Suprapubic skin (tissue), 4 donors: Measurements from ENCODE around the gene ARHGAP6. TPM values are rescaled to one million over a fixed set of nuclear protein-coding genes. Genes with fewer than 3 reads are reported as not detected.

Source experiments
- DNase-seq, 2 donors: peaks; one replicate each; pipeline ENCODE4 v3.0.0-alpha.2; 2019; ENCODE audit warnings: low spot score in 2 of 2
- H3K27ac ChIP-seq: fragments of 200-600 bp; sonication (generic); one replicate; pipeline ENCODE4 v1.5.1; 2019
- H3K27me3 ChIP-seq: fragments of 200-600 bp; sonication (generic); one replicate; pipeline ENCODE4 v1.5.1; 2019
- H3K36me3 ChIP-seq: fragments of 200-600 bp; sonication (generic); one replicate; pipeline ENCODE4 v1.5.1; 2019
- H3K4me1 ChIP-seq: fragments of 200-600 bp; sonication (generic); one replicate; pipeline ENCODE4 v1.5.1; 2019
- H3K4me3 ChIP-seq: fragments of 200-600 bp; sonication (generic); one replicate; pipeline ENCODE4 v1.5.1; 2019; ENCODE audit warnings: mild to moderate bottlenecking
- H3K9me3 ChIP-seq: fragments of 200-600 bp; sonication (generic); one replicate; pipeline ENCODE4 v1.5.1; 2019
- CTCF ChIP-seq, 2 donors: fragments of 200-600 bp in 1 of 2; fragments of 450-650 bp in 1 of 2; sonication (generic) in 1 of 2; IDR thresholded peaks; one replicate each; pipeline ENCODE4 v1.5.1; 2016 to 2019; ENCODE audit warnings: antibody characterized with exemption in 2 of 2, mild to moderate bottlenecking in 1 of 2, moderate library complexity in 1 of 2
- EP300 ChIP-seq: sonication (generic); formaldehyde crosslinking; IDR thresholded peaks from one replicate; pipeline ENCODE4 v1.6.1; 2017; ENCODE audit warnings: antibody characterized with exemption
- POLR2A ChIP-seq, 2 donors: fragments of 450-650 bp; IDR thresholded peaks; one replicate each; pipeline ENCODE4 v1.6.1; 2017; ENCODE audit warnings: antibody characterized with exemption in 2 of 2, mild to moderate bottlenecking in 2 of 2, moderate library complexity in 2 of 2
- POLR2AphosphoS5 ChIP-seq, 3 donors: sonication (generic); formaldehyde crosslinking; IDR thresholded peaks; one replicate each; pipeline ENCODE4 v1.6.1; 2017; ENCODE audit warnings: antibody characterized with exemption in 3 of 3
- WGBS: methylation state at CpG from one replicate; pipeline ENCODE4 v1.1.5; 2018; 5-methylcytosine and 5-hydroxymethylcytosine counted together
- total RNA-seq, 4 donors: library from RNA; depleted of rRNA; stranded (reverse); fragments of >200 nt; gene quantifications; one replicate each; pipeline ENCODE4 v1.1.0, GENCODE V29; 2016

Gene ARHGAP6
- total RNA-seq, 4 donors from 2014 or later: 1.6 to 6.7 (median 3.1) TPM

GRCh38 chrX:11329021-11329420 lies 336.7 kb downstream of the ARHGAP6 start:
- no peak for DNase-seq
- no peak overlapping the region for H3K27ac ChIP-seq
- 31% methylated on average over 5 of the region's 5 CpGs for WGBS
- TF ChIP-seq POLR2AphosphoS5 (IDR thresholded peaks at IDR 0.05): no peak
- no peak for TF ChIP-seq EP300
- no peak for TF ChIP-seq CTCF (IDR thresholded peaks at IDR 0.05)
- TF ChIP-seq POLR2A (IDR thresholded peaks at IDR 0.05): no peak
- H3K27me3 ChIP-seq: no peaks in the 10 kb centered on the region
- no peaks in the 10 kb centered on the region for H3K36me3 ChIP-seq
- no peaks in the 10 kb centered on the region for H3K9me3 ChIP-seq
- H3K4me1 ChIP-seq: no peaks in the 10 kb centered on the region
- H3K4me3 ChIP-seq: no peak overlapping the region

GRCh38 chrX:11328134-11328533 lies 337.6 kb downstream of the ARHGAP6 start:
- H3K27ac ChIP-seq: no peak overlapping the region
- no peak for DNase-seq
- H3K36me3 ChIP-seq: no peaks in the 10 kb centered on the region
- 66% methylated on average over 3 of the region's 3 CpGs for WGBS
- no peak for TF ChIP-seq POLR2AphosphoS5 (IDR thresholded peaks at IDR 0.05)
- TF ChIP-seq CTCF (IDR thresholded peaks at IDR 0.05): no peak
- TF ChIP-seq EP300: no peak
- no peak for TF ChIP-seq POLR2A (IDR thresholded peaks at IDR 0.05)
- H3K4me3 ChIP-seq: no peak overlapping the region
- no peaks in the 10 kb centered on the region for H3K27me3 ChIP-seq
- no peaks in the 10 kb centered on the region for H3K9me3 ChIP-seq
- no peaks in the 10 kb centered on the region for H3K4me1 ChIP-seq

GRCh38 chrX:11321986-11322385 lies 343.7 kb downstream of the ARHGAP6 start:
- no peaks in the 10 kb centered on the region for H3K4me1 ChIP-seq
- DNase-seq: no peak
- no peak overlapping the region for H3K27ac ChIP-seq
- WGBS: 48% methylated on average over 2 of the region's 2 CpGs
- no peaks in the 10 kb centered on the region for H3K27me3 ChIP-seq
- no peaks in the 10 kb centered on the region for H3K9me3 ChIP-seq
- no peak overlapping the region for H3K4me3 ChIP-seq
- TF ChIP-seq CTCF (IDR thresholded peaks at IDR 0.05) (no peak), POLR2A (IDR thresholded peaks at IDR 0.05) (no peak), EP300 (no peak), POLR2AphosphoS5 (IDR thresholded peaks at IDR 0.05) (no peak)
- no peaks in the 10 kb centered on the region for H3K36me3 ChIP-seq

- Histone ChIP-seq H3K36me3 (no peaks in the 10 kb centered on the region), H3K27ac (no peak overlapping the region), H3K27me3 (no peaks in the 10 kb centered on the region), H3K9me3 (no peaks in the 10 kb centered on the region), H3K4me3 (no peak overlapping the region), H3K4me1 (no peaks in the 10 kb centered on the region)
- WGBS: 80% methylated on average over 7 of the region's 7 CpGs
- no peak for DNase-seq
- TF ChIP-seq CTCF (IDR thresholded peaks at IDR 0.05): no peak
- no peak for TF ChIP-seq EP300
These were observed 345.8 kb downstream of the ARHGAP6 start for GRCh38 chrX:11319806-11320520.

GRCh38 chrX:11311706-11312105 lies 354.0 kb downstream of the ARHGAP6 start:
- 70% methylated on average over 7 of the region's 7 CpGs for WGBS
- Histone ChIP-seq H3K36me3 (no peaks in the 10 kb centered on the region), H3K9me3 (no peaks in the 10 kb centered on the region), H3K27ac (no peak overlapping the region), H3K4me3 (no peak overlapping the region), H3K27me3 (no peaks in the 10 kb centered on the region), H3K4me1 (no peaks in the 10 kb centered on the region)
- DNase-seq: no peak
- no peak for TF ChIP-seq POLR2AphosphoS5 (IDR thresholded peaks at IDR 0.05)
- TF ChIP-seq POLR2A (IDR thresholded peaks at IDR 0.05): no peak
- TF ChIP-seq EP300: no peak
- no peak for TF ChIP-seq CTCF (IDR thresholded peaks at IDR 0.05)
